GM21381 (cell line): Measurements from ENCODE around the gene SKI.

Experiments used
- ATAC-seq: cut with Tn5 transposase; IDR thresholded peaks from one replicate; pipeline ENCODE4 v1.9.1; 2021; ENCODE audit warnings: mild to moderate bottlenecking, moderate library complexity; ENCODE audit not compliant: unreplicated experiment

The SKI gene

GRCh38 chr1:2304921-2305681, 77.0 kb downstream of the SKI start:
- no peak for ATAC-seq

GRCh38 chr1:2306151-2306978, 78.2 kb downstream of the SKI start:
- no peak for ATAC-seq

GRCh38 chr1:2307064-2307605, 79.0 kb downstream of the SKI start:
- no peak for ATAC-seq

GRCh38 chr1:2307972-2308371, 79.9 kb downstream of the SKI start:
- ATAC-seq, result no peak

- ATAC-seq, result no peak
Measured at GRCh38 chr1:2308844-2309243, 80.7 kb downstream of the SKI start.

- ATAC-seq, result no peak
Measured at GRCh38 chr1:2310332-2311183, 82.4 kb downstream of the SKI start.

- ATAC-seq, result no peak
Measured at GRCh38 chr1:2311184-2312032, 83.3 kb downstream of the SKI start.

- ATAC-seq, result no peak
Measured at GRCh38 chr1:2312160-2312514, 84.0 kb downstream of the SKI start.

GRCh38 chr1:2312515-2313301, 84.6 kb downstream of the SKI start:
- ATAC-seq, result no peak

- no peak for ATAC-seq
Measured at GRCh38 chr1:2313651-2314261, 85.6 kb downstream of the SKI start.

- no peak for ATAC-seq
Measured at GRCh38 chr1:2314273-2314802, 86.2 kb downstream of the SKI start.

GRCh38 chr1:2314803-2315673, 86.9 kb downstream of the SKI start:
- ATAC-seq, result no peak

GRCh38 chr1:2315674-2316450, 87.7 kb downstream of the SKI start:
- no peak for ATAC-seq

- no peak for ATAC-seq
Measured at GRCh38 chr1:2316451-2316961, 88.4 kb downstream of the SKI start.

- ATAC-seq, result no peak
Measured at GRCh38 chr1:2317230-2318065, 89.3 kb downstream of the SKI start.
